D341Med (cell line): ENCODE results near the gene RAMP2.

Experiments
- DNase-seq: peaks from one replicate; pipeline ENCODE4 v3.0.0; 2012; ENCODE audit warnings: low spot score

The RAMP2 gene

GRCh38 chr17:42795061-42795460, 34.0 kb downstream of the RAMP2 start:
- no peak for DNase-seq

DNA sequence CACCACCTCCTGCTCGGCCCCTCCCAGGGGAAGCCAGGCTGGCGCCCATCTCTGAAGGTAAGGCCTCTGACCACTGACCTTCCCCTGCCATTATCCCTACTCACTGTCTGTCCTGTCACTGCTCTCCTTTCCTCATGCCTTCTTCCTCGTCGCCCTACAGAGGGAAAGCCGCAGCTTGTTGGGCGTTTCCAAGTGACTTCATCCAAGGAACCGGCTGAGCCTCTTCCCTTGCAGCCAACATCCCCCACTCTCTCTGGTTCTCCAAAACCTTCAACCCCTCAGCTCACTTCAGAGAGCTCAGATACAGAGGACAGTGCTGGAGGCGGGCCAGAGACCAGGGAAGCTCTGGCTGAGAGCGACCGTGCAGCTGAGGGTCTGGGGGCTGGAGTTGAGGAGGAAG, 34.4 kb downstream of the RAMP2 start:
- DNase-seq: no peak

DNA sequence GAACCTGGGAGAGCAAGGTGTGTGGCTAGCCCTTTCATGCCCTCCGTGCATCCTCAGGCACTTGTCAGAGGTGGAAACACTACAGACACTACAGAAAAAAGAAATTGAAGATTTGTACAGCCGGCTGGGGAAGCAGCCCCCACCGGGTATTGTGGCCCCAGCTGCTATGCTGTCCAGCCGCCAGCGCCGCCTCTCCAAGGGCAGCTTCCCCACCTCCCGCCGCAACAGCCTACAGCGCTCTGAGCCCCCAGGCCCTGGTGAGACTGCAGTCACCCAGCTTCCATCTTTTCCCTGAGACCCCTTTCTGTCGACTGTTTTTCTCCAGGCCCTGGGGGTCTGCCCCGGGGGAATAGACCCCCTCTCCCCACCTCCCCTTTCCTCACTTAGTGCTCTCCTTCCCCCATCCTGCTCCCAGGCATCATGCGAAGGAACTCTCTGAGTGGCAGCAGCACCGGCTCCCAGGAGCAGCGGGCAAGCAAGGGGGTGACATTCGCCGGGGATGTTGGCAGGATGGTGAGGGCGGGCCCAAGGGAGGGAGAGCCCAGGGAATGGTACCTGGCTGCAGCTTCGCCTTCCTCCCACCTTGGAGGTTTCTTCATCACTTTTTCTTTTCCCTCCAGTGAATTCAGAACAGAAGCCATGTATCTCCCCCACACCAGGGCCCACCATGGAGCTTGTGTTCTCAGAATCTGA, 35.2 kb downstream of the RAMP2 start:
- no peak for DNase-seq

GRCh38 chr17:42797067-42798007, 36.3 kb downstream of the RAMP2 start:
- no peak for DNase-seq

DNA sequence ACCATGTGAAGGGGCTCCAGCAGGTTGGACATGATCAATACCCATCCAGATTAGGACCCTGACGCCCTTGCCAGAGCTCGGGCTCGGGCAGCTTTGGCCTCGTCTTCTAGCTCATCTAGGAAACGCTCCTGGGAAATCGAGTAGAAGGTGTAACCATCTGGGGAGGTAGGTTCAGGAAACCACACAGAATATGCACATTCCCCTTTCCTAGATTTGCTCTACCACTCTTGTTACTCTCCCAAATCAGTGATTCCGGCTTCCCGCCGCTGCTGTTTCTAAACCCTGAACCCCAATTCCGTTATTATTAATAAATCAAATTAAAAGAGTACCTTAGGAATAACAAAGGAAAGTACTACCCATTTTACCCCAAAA, 37.0 kb downstream of the RAMP2 start:
- DNase-seq: no peak

- peak; percentile 99 for DNase-seq
Observed at GRCh38 chr17:42798383-42799380, 37.7 kb downstream of the RAMP2 start, which contains the start of the genes CNTD1 and COA3. Gene CNTD1 (plus strand): TSS chr17:42798861. CDS start chr17:42799068, 207 bp downstream. Gene COA3 (minus strand): TSS chr17:42798704. CDS start chr17:42798681, 23 bp downstream.

- no peak for DNase-seq
Observed at GRCh38 chr17:42803074-42803883, 42.3 kb downstream of the RAMP2 start.

DNA sequence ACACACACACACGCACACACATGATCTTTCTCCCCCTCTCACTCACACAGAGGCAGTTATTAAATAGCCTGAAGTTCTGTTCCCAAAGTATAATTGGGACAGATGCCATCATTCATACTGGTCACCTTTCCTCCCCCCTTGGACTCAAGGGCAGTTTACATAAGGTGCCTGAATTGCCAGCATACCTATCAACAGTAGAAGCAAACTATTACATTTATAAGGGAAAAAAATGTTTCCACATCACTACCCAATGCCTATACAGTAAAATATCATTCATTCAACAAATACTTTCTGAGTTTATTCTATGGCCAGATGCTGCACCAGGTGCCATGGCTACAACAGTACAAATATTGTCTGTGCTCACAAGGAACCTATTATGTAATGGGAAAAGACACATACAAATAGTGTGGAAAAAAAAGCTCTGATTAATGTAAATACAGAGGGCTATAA, 43.9 kb downstream of the RAMP2 start:
- no peak for DNase-seq

DNA sequence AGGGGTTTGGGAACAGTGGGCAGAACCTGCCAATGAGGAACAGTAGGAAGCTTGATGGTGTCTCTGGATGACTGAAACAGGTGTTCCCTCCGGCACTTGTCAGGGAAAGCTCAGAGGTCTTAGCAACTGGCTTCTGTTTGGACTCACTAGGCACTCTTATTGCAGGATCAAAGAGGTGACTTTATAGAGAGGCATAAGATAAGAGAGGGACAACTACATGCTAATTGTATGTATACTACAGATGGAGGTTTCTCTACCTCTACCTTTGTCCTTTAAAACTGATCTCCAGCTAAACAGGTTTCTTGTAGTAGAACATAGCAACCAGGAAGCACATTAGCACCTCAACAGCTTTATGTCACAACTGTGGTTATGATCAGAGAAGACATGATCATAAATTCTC, 45.2 kb downstream of the RAMP2 start:
- no peak for DNase-seq

DNA sequence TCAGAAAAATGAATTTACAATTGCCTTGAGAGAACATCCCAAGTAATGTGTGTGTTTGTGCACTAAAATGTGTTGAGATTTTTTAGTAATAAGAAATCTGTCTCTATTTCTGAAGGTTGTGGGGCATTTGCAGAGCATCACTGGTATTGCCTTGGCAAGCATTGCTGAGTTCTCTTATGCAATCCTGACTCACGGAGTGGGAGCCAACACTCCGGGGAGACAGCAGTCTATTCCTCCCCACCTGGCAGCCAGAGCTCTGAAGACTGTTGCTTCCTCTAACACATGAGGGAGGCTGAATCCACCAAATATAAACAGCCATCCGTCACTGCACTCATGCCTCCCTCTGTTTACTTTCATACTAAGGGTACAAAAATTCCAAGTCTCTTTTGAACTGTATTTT, 48.2 kb downstream of the RAMP2 start:
- DNase-seq: no peak
